GM12878 (cell line): ENCODE measurements around the gene DCAF6. TPM values are rescaled to one million over a fixed set of nuclear protein-coding genes. Genes with fewer than 3 reads are reported as not detected.

Experiments used
- ATAC-seq: fragments of 200-7000 bp; cut with Tn5 transposase; 3 replicates; pipeline ENCODE4 v1.9.1; 2020; ENCODE audit warnings: mild to moderate bottlenecking, moderate library complexity
- BruUV-seq: library from RNA; stranded (reverse); fragments of 400-500 nt; replicated peaks from 2 replicates; lab custom pipeline; 2021; lab: Mats Ljungman, UMichigan
- CTCF ChIA-PET: fragments of 300-600 bp; sonication (Branson Sonifier 250); formaldehyde crosslinking; extraction: SDS; loops from one replicate; lab custom pipeline; 2021; ENCODE audit warnings: inconsistent platforms; lab: Yijun Ruan, JAX
- POLR2A ChIA-PET: fragments of 350-600 bp; formaldehyde crosslinking; extraction: SDS; loops from one replicate; lab custom pipeline; 2021; ENCODE audit warnings: inconsistent platforms; lab: Charles Lee
- RAD21 ChIA-PET: fragments of 300-600 bp; sonication (Branson Sonifier 250); formaldehyde crosslinking; loops from one replicate; lab custom pipeline; 2023; ENCODE audit warnings: antibody characterized with exemption; ENCODE audit not compliant: unreplicated experiment; lab: Charles Lee
- SMC1A ChIA-PET: fragments of 300-600 bp; sonication (Branson Sonifier 250); formaldehyde crosslinking; loops from one replicate; lab custom pipeline; 2023; ENCODE audit not compliant: unreplicated experiment, uncharacterized antibody; lab: Charles Lee
- DNase-seq: peaks from one replicate; pipeline ENCODE4 v3.0.0-alpha.2; 2011; ENCODE audit warnings: low read depth, low spot score
- FAIRE-seq: peaks from 3 replicates; lab custom pipeline; 2011; peaks lifted over from hg19 to GRCh38; lab: Jason Lieb, UNC
- H2AFZ ChIP-seq: 2 replicates; pipeline ENCODE4 v1.6.0; 2011; ENCODE audit warnings: low read depth, low read length, control low read depth; ENCODE audit not compliant: control insufficient read depth
- H3K27ac ChIP-seq: 2 replicates; pipeline ENCODE4 v1.5.1; 2011; ENCODE audit warnings: control low read depth; ENCODE audit not compliant: control insufficient read depth, insufficient read depth
- H3K27me3 ChIP-seq, 2 experiments: replicated peaks in 1 of 2; 2 replicates each; pipeline versions ENCODE4 v1.6.0 to v1.6.1; 2011; ENCODE audit warnings: low read length in 1 of 2; ENCODE audit not compliant: control insufficient read depth in 2 of 2, insufficient read depth in 2 of 2
- H3K36me3 ChIP-seq, 2 experiments: 2 replicates each; pipeline ENCODE4 v1.5.1; 2011; ENCODE audit warnings: low read length in 1 of 2; ENCODE audit not compliant: control insufficient read depth in 2 of 2, insufficient read depth in 2 of 2
- H3K4me1 ChIP-seq: 2 replicates; pipeline ENCODE4 v1.6.1; 2011; ENCODE audit warnings: mild to moderate bottlenecking, low read length, moderate library complexity, mixed read lengths; ENCODE audit not compliant: control insufficient read depth, insufficient read depth
- H3K4me2 ChIP-seq: 2 replicates; pipeline ENCODE4 v1.6.0; 2011; ENCODE audit warnings: control low read depth; ENCODE audit not compliant: control insufficient read depth, insufficient read depth
- H3K4me3 ChIP-seq: fragments of 200-600 bp; sonication (generic); 2 replicates; pipeline ENCODE4 v1.5.1; 2016
- H3K79me2 ChIP-seq: 2 replicates; pipeline ENCODE4 v1.6.0; 2011; ENCODE audit warnings: low read length; ENCODE audit not compliant: control insufficient read depth, insufficient read depth
- H3K9ac ChIP-seq: 2 replicates; pipeline ENCODE4 v1.8.0; 2011; ENCODE audit warnings: low read length, control low read depth, mixed read lengths; ENCODE audit not compliant: control insufficient read depth, insufficient read depth
- H3K9me3 ChIP-seq: replicated peaks from 3 replicates; pipeline ENCODE4 v1.5.1; 2011; ENCODE audit warnings: mild to moderate bottlenecking, low read length; ENCODE audit not compliant: control insufficient read depth, insufficient read depth
- H4K20me1 ChIP-seq: 2 replicates; pipeline ENCODE4 v1.6.0; 2011; ENCODE audit not compliant: control insufficient read depth, insufficient read depth
- CREB1 ChIP-seq: IDR thresholded peaks from 2 replicates; pipeline ENCODE4 v1.6.1; 2012; ENCODE audit warnings: low read depth, mild to moderate bottlenecking, inconsistent platforms
- DPF2 ChIP-seq: fragments of 450-650 bp; IDR thresholded peaks from 2 replicates; pipeline ENCODE4 v1.6.1; 2017; ENCODE audit warnings: mild to moderate bottlenecking
- E4F1 ChIP-seq: fragments of 450-650 bp; IDR thresholded peaks from 2 replicates; pipeline ENCODE4 v1.6.1; 2018; ENCODE audit warnings: borderline replicate concordance, mild to moderate bottlenecking; ENCODE audit not compliant: partially characterized antibody
- EGR1 ChIP-seq, 2 experiments: IDR thresholded peaks; 1 replicate in 1 of 2; 2 replicates in 1 of 2; pipeline ENCODE4 v1.6.1; 2011 to 2012; ENCODE audit warnings: low read depth in 2 of 2, low read length in 2 of 2, borderline replicate concordance in 1 of 2, mild to moderate bottlenecking in 1 of 2, moderate library complexity in 1 of 2
- GATAD2B ChIP-seq: fragments of 450-650 bp; conservative IDR thresholded peaks from 2 replicates; pipeline ENCODE4 v1.6.1; 2017; ENCODE audit warnings: low read depth, mild to moderate bottlenecking, moderate library complexity
- HDAC2 ChIP-seq: fragments of 200-600 bp; sonication (generic); IDR thresholded peaks from 2 replicates; pipeline ENCODE4 v1.6.1; 2017
- MYB ChIP-seq: fragments of 150-350 bp; IDR thresholded peaks from 2 replicates; pipeline ENCODE4 v1.6.1; 2014; ENCODE audit warnings: mild to moderate bottlenecking, low read depth, low read length, borderline replicate concordance
- NR2C2 ChIP-seq: IDR thresholded peaks from 2 replicates; pipeline ENCODE4 v1.6.1; 2011; ENCODE audit warnings: borderline replicate concordance, low read depth; ENCODE audit not compliant: control insufficient read depth, insufficient read length
- PAX5 ChIP-seq: IDR thresholded peaks from 2 replicates; pipeline ENCODE4 v1.6.1; 2011; ENCODE audit warnings: low read depth, low read length, borderline replicate concordance
- PKNOX1 ChIP-seq: fragments of 450-650 bp; IDR thresholded peaks from 2 replicates; pipeline ENCODE4 v1.6.1; 2016; ENCODE audit warnings: mild to moderate bottlenecking
- SIN3A ChIP-seq: IDR thresholded peaks from 2 replicates; pipeline ENCODE4 v1.6.1; 2012; ENCODE audit warnings: low read depth, low read length, improper control_type of control experiment
- SPI1 ChIP-seq: IDR thresholded peaks from 2 replicates; pipeline ENCODE4 v1.6.1; 2011; ENCODE audit warnings: low read depth, mild to moderate bottlenecking, low read length, moderate library complexity, borderline replicate concordance; ENCODE audit not compliant: insufficient read depth
- TARDBP ChIP-seq: IDR thresholded peaks from 2 replicates; pipeline ENCODE4 v1.6.1; 2016; ENCODE audit warnings: borderline replicate concordance
- USF1 ChIP-seq: IDR thresholded peaks from 2 replicates; pipeline ENCODE4 v1.6.1; 2011; ENCODE audit warnings: borderline replicate concordance, low read depth, mild to moderate bottlenecking, moderate library complexity, mixed read lengths, low read length; ENCODE audit not compliant: insufficient read depth; ENCODE audit errors: extremely low read length
- ZNF207 ChIP-seq: fragments of 450-650 bp; IDR thresholded peaks from 2 replicates; pipeline ENCODE4 v1.6.1; 2014; ENCODE audit warnings: antibody characterized with exemption, mild to moderate bottlenecking, borderline replicate concordance
- ZNF384 ChIP-seq: IDR thresholded peaks from 2 replicates; pipeline ENCODE4 v1.6.1; 2012; ENCODE audit warnings: low read depth, mild to moderate bottlenecking, low read length, improper control_type of control experiment, borderline replicate concordance
- ZSCAN29 ChIP-seq: fragments of 450-650 bp; IDR thresholded peaks from 2 replicates; pipeline ENCODE4 v1.6.1; 2017; ENCODE audit warnings: mild to moderate bottlenecking, moderate library complexity
- WGBS: methylation state at CpG from one replicate; pipeline ENCODE4 v1.1.6; 2016; ENCODE audit warnings: low lambda C conversion rate; ENCODE audit not compliant: insufficient replicate concordance, insufficient coverage; ENCODE audit errors: missing lambda C conversion rate; 5-methylcytosine and 5-hydroxymethylcytosine counted together
- in situ Hi-C: fragments of 300-500 bp; cut with MboI; formaldehyde crosslinking; loops from 9 replicates; pipeline ENCODE4 v1.14.3; 2018; ENCODE audit warnings: mixed read lengths
- intact Hi-C: fragments of 100-400 bp; cut with micrococcal nuclease; formaldehyde crosslinking; loops from one replicate; pipeline ENCODE4 v1.14.2; 2022; ENCODE audit not compliant: unreplicated experiment
- polyA plus RNA-seq, 11 experiments: library from polyadenylated mRNA; depleted of rRNA in 4 of 11; unstranded in 6 of 11; stranded (reverse) in 5 of 11; fragments of >200 nt; fragmentation: Nextera tagmentation in 4 of 11; fragmentation: Illumina TruSeq in 1 of 11; extraction: Ambion mirVana in 4 of 11; extraction: Trizol in 1 of 11; gene quantifications; 1 replicate in 1 of 11; 2 replicates in 10 of 11; pipeline versions ENCODE4 v1.2.1 to v1.2.3, GENCODE V29; 2011 to 2016; ENCODE audit warnings: inconsistent platforms in 2 of 11, missing spikeins in 2 of 11, low read depth in 1 of 11
- total RNA-seq, 4 experiments: library from RNA; depleted of rRNA in 3 of 4; stranded (reverse); fragments of >200 nt in 3 of 4; fragmentation: Illumina TruSeq in 1 of 4; extraction: Trizol in 1 of 4; gene quantifications; 2 replicates each; pipeline versions ENCODE4 v1.2.1 to v1.2.3, GENCODE V29; 2013 to 2021

Gene DCAF6
- total and polyA plus RNA-seq, 10 of the 15 experiments (the other 5 are each of a cell fraction or from before 2014, with no cell fraction given), result 11.4 to 62.7 (median 33.0) TPM

GRCh38 chr1:168098534-168099320 is 162.2 kb downstream of the DCAF6 start:
- WGBS, result 64% methylated on average over 13 of the region's 15 CpGs
- ATAC-seq (no peak), FAIRE-seq (no peak), DNase-seq (no peak)
- no peak overlapping the region for H3K27ac ChIP-seq
- H3K9ac ChIP-seq, result no peak overlapping the region
- no peak for TF ChIP-seq GATAD2B
- no peak for TF ChIP-seq PKNOX1
- TF ChIP-seq ZNF384, result no peak
- no peak for TF ChIP-seq ZNF207
- no peak for TF ChIP-seq CREB1
- no peak for TF ChIP-seq TARDBP
- no peak for TF ChIP-seq EGR1 (IDR thresholded peaks at IDR 0.05; ENCODE audit: borderline replicate concordance in 1 of 2, low read depth in 2 of 2, low read length in 2 of 2)
- TF ChIP-seq E4F1, result no peak
- TF ChIP-seq MYB, result no peak
- no peak for TF ChIP-seq ZSCAN29
- TF ChIP-seq NR2C2, result no peak
- TF ChIP-seq DPF2, result no peak
- no peak for TF ChIP-seq SIN3A
- TF ChIP-seq HDAC2, result no peak
- no peak for TF ChIP-seq USF1
- TF ChIP-seq SPI1, result no peak
- TF ChIP-seq PAX5, result no peak
- no peaks in the 10 kb centered on the region for H3K4me1 ChIP-seq
- H3K4me2 ChIP-seq, result no peak overlapping the region
- no peaks in the 10 kb centered on the region for H3K79me2 ChIP-seq
- POLR2A ChIA-PET, result interaction anchor here (0.6 kb wide), 1 partner anchor 65 kb away, joined by 4 read pairs; no protein-coding TSS in a partner anchor
- intact Hi-C loops (no loop called here), in situ Hi-C loops (no loop called here)
- H2AFZ ChIP-seq, result no peak overlapping the region
- RAD21 ChIA-PET, result no interaction called here
- SMC1A ChIA-PET, result no interaction called here
- H4K20me1 ChIP-seq, result no peaks in the 10 kb centered on the region
- no peak overlapping the region for H3K4me3 ChIP-seq
- H3K9me3 ChIP-seq, result no peaks in the 10 kb centered on the region
- no peaks in the 10 kb centered on the region; a peak in 1 of 4 replicates for H3K27me3 ChIP-seq
- H3K36me3 ChIP-seq, result no peaks in the 10 kb centered on the region
- CTCF ChIA-PET, result interaction anchor here (1.0 to 1.3 kb wide), 2 partner anchors 15 to 18 kb away, joined by 4 to 5 read pairs; no protein-coding TSS in a partner anchor
- BruUV-seq, result no TSS peak
